GM23248 (cell line): ENCODE measurements around the gene ACTR2. TPM values are rescaled to one million over a fixed set of nuclear protein-coding genes. Genes with fewer than 3 reads are reported as not detected.

Experiments
- DNase-seq: peaks from one replicate; pipeline ENCODE4 v3.0.0-alpha.2; 2015
- H2AFZ ChIP-seq: fragments of 200-600 bp; sonication (generic); 2 replicates; pipeline ENCODE4 v1.6.1; 2016; ENCODE audit warnings: antibody characterized with exemption
- H3F3A ChIP-seq: fragments of 200-600 bp; sonication (generic); 2 replicates; pipeline ENCODE4 v1.6.1; 2016; ENCODE audit warnings: mild to moderate bottlenecking, antibody characterized with exemption, mixed run types; ENCODE audit not compliant: insufficient read depth
- H3K27ac ChIP-seq: fragments of 200-600 bp; sonication (generic); 2 replicates; pipeline ENCODE4 v1.5.1; 2016; ENCODE audit warnings: mild to moderate bottlenecking
- H3K27me3 ChIP-seq: fragments of 200-600 bp; sonication (generic); replicated peaks from 2 replicates; pipeline ENCODE4 v1.6.1; 2016; ENCODE audit warnings: mild to moderate bottlenecking; ENCODE audit not compliant: insufficient read depth
- H3K36me3 ChIP-seq: fragments of 200-600 bp; sonication (generic); 2 replicates; pipeline ENCODE4 v1.6.1; 2016; ENCODE audit warnings: low read depth, mild to moderate bottlenecking
- H3K4me1 ChIP-seq: fragments of 200-600 bp; sonication (generic); 2 replicates; pipeline ENCODE4 v1.6.1; 2016; ENCODE audit warnings: mild to moderate bottlenecking; ENCODE audit not compliant: insufficient read depth
- H3K4me2 ChIP-seq: fragments of 200-600 bp; sonication (generic); one replicate; pipeline ENCODE4 v1.6.1; 2016; ENCODE audit warnings: mild to moderate bottlenecking; ENCODE audit not compliant: unreplicated experiment
- H3K4me3 ChIP-seq: fragments of 200-600 bp; sonication (generic); 2 replicates; pipeline ENCODE4 v1.5.1; 2016; ENCODE audit warnings: mild to moderate bottlenecking
- H3K79me2 ChIP-seq: fragments of 200-600 bp; sonication (generic); 2 replicates; pipeline ENCODE4 v1.6.1; 2016; ENCODE audit warnings: mild to moderate bottlenecking; ENCODE audit not compliant: insufficient read depth
- H3K9ac ChIP-seq: fragments of 200-600 bp; sonication (generic); 2 replicates; pipeline ENCODE4 v1.6.1; 2016; ENCODE audit warnings: mild to moderate bottlenecking
- H3K9me2 ChIP-seq: fragments of 200-600 bp; sonication (generic); 2 replicates; pipeline ENCODE4 v1.6.1; 2016; ENCODE audit warnings: mixed run types, mild to moderate bottlenecking, moderate library complexity; ENCODE audit not compliant: insufficient read depth
- H3K9me3 ChIP-seq: fragments of 200-600 bp; sonication (generic); one replicate; pipeline ENCODE4 v1.6.1; 2017; ENCODE audit warnings: low read depth
- H4K20me1 ChIP-seq: fragments of 200-600 bp; sonication (generic); 2 replicates; pipeline ENCODE4 v1.6.0; 2016; ENCODE audit not compliant: insufficient read depth
- EZH2 ChIP-seq: fragments of 200-600 bp; sonication (generic); IDR thresholded peaks from 2 replicates; pipeline ENCODE4 v1.6.1; 2018; ENCODE audit warnings: antibody characterized with exemption, mild to moderate bottlenecking; ENCODE audit not compliant: insufficient read depth, poor library complexity, severe bottlenecking
- EZH2phosphoT487 ChIP-seq: fragments of 200-600 bp; sonication (generic); IDR thresholded peaks from 2 replicates; pipeline ENCODE4 v1.6.1; 2018; ENCODE audit warnings: antibody characterized with exemption, moderate library complexity, mild to moderate bottlenecking, low read depth; ENCODE audit not compliant: insufficient read depth
- WGBS, 2 experiments: methylation state at CpG; one replicate each; pipeline ENCODE4 v1.1.6; 2015 to 2017; ENCODE audit warnings: low lambda C conversion rate in 2 of 2, low coverage in 1 of 2; ENCODE audit errors: missing lambda C conversion rate in 2 of 2; 5-methylcytosine and 5-hydroxymethylcytosine counted together
- in situ Hi-C: fragments of 300-500 bp; cut with MboI; formaldehyde crosslinking; loops from 2 replicates; pipeline ENCODE4 v1.15.0; 2020
- polyA plus RNA-seq: library from polyadenylated mRNA; unstranded; fragments of >200 nt; fragmentation: Nextera tagmentation; extraction: Ambion mirVana; gene quantifications from 2 replicates; pipeline ENCODE4 v1.2.1, GENCODE V29; 2016
- total RNA-seq: library from RNA; depleted of rRNA; stranded (reverse); fragments of >200 nt; shearing (Covaris generic); gene quantifications from 2 replicates; pipeline ENCODE4 v1.2.3, GENCODE V29; 2014

Gene ACTR2
- total and polyA plus RNA-seq, 2 experiments from 2014 or later = 126 to 161 TPM

GRCh38 chr2:65267008-65267407 lies 39.4 kb downstream of the ACTR2 start:
- WGBS, 2 experiments = 100% methylated on average over 1 of the region's 1 CpG
- H4K20me1 ChIP-seq = no peaks in the 10 kb centered on the region
- no peaks in the 10 kb centered on the region for H3K9me2 ChIP-seq
- H3K27ac ChIP-seq = no peak overlapping the region
- DNase-seq = no peak
- H2AFZ ChIP-seq = no peak overlapping the region
- in situ Hi-C loops = loop anchor here (5.0 kb wide), 1 partner anchor 280 kb away; no protein-coding TSS in a partner anchor
- H3K9ac ChIP-seq = no peak overlapping the region
- H3K4me1 ChIP-seq = peaks cover 16% of the 10 kb centered on the region
- TF ChIP-seq EZH2 (no peak), EZH2phosphoT487 (no peak)
- no peaks in the 10 kb centered on the region for H3K9me3 ChIP-seq
- peaks cover 50% of the 10 kb centered on the region for H3K36me3 ChIP-seq
- no peak overlapping the region for H3K4me2 ChIP-seq
- H3K27me3 ChIP-seq = no peaks in the 10 kb centered on the region
- peaks cover 80% of the 10 kb centered on the region for H3K79me2 ChIP-seq
- no peak overlapping the region for H3K4me3 ChIP-seq
- H3F3A ChIP-seq = peaks cover 38% of the 10 kb centered on the region

GRCh38 chr2:65268957-65269356 lies 41.3 kb downstream of the ACTR2 start:
- Histone ChIP-seq H3F3A (peaks cover 36% of the 10 kb centered on the region), H3K36me3 (peaks cover 57% of the 10 kb centered on the region), H3K4me3 (no peak overlapping the region), H3K4me1 (peaks cover 12% of the 10 kb centered on the region; the same call in 1 of the 2 replicates), H3K9ac (no peak overlapping the region), H3K9me2 (no peaks in the 10 kb centered on the region), H3K27me3 (no peaks in the 10 kb centered on the region), H4K20me1 (no peaks in the 10 kb centered on the region), H3K9me3 (no peaks in the 10 kb centered on the region), H3K79me2 (peaks cover 60% of the 10 kb centered on the region), H3K4me2 (no peak overlapping the region), H2AFZ (no peak overlapping the region), H3K27ac (no peak overlapping the region)
- in situ Hi-C loops = loop anchor here (5.0 kb wide), 1 partner anchor 278 kb away; no protein-coding TSS in a partner anchor
- TF ChIP-seq EZH2 = no peak
- no peak for TF ChIP-seq EZH2phosphoT487
- WGBS, 2 experiments = 72 to 75% methylated on average over 4 of the region's 4 CpGs
- no peak for DNase-seq

GRCh38 chr2:65273344-65273743 lies 45.7 kb downstream of the ACTR2 start:
- in situ Hi-C loops = no loop called here

GRCh38 chr2:65275141-65275915 lies 47.7 kb downstream of the ACTR2 start:
- H3K9ac ChIP-seq = no peak overlapping the region
- no peak overlapping the region for H2AFZ ChIP-seq
- H3K79me2 ChIP-seq = 0 out of 2 replicates have a peak, but pooled peaks cover 9% of the 10 kb centered on the region
- TF ChIP-seq EZH2phosphoT487 (no peak), EZH2 (no peak)
- in situ Hi-C loops = no loop called here
- H3K36me3 ChIP-seq = peaks cover 36% of the 10 kb centered on the region
- no peaks in the 10 kb centered on the region for H4K20me1 ChIP-seq
- H3K4me2 ChIP-seq = no peak overlapping the region
- 71% methylated on average over 4 of the region's 4 CpGs for WGBS, 2 experiments
- no peaks in the 10 kb centered on the region for H3K9me3 ChIP-seq
- no peaks in the 10 kb centered on the region for H3K9me2 ChIP-seq
- no peak for DNase-seq
- H3K4me3 ChIP-seq = no peak overlapping the region
- no peaks in the 10 kb centered on the region for H3K27me3 ChIP-seq
- H3K27ac ChIP-seq = no peak overlapping the region
- peaks cover 5% of the 10 kb centered on the region; the same call in 1 of the 2 replicates for H3K4me1 ChIP-seq
- peaks cover 47% of the 10 kb centered on the region for H3F3A ChIP-seq

More at GRCh38 chr2:65273344-65273743, 45.7 kb downstream of the ACTR2 start:
- Histone ChIP-seq H3K4me2 (no peak overlapping the region), H3K36me3 (peaks cover 44% of the 10 kb centered on the region), H3K4me1 (peaks cover 2% of the 10 kb centered on the region; the same call in 1 of the 2 replicates), H3K79me2 (peaks cover 19% of the 10 kb centered on the region), H3K27ac (no peak overlapping the region), H2AFZ (no peak overlapping the region), H4K20me1 (no peaks in the 10 kb centered on the region), H3K9ac (no peak overlapping the region), H3K4me3 (no peak overlapping the region), H3K27me3 (no peaks in the 10 kb centered on the region), H3K9me2 (no peaks in the 10 kb centered on the region), H3F3A (peaks cover 31% of the 10 kb centered on the region), H3K9me3 (no peaks in the 10 kb centered on the region)
- WGBS, 2 experiments = 95 to 98% methylated on average over 8 of the region's 8 CpGs
- TF ChIP-seq EZH2phosphoT487 (no peak), EZH2 (no peak)
- no peak for DNase-seq
